ENCODE data around the gene ANO7. TPM values are rescaled to one million over a fixed set of nuclear protein-coding genes. Genes with fewer than 3 reads are reported as not detected.
A peak's percentile ranks its signal among the peaks of the same experiment; 100 is the strongest.

Gene ANO7
- total RNA-seq, 3 donors from 2014 or later (not counting 1 experiment from before 2014, with no cell fraction given), result 0.97 to 1.4 (median 1.1) TPM

- no peak for ATAC-seq
- no peaks in the 10 kb centered on the region for H3K27me3 Mint-ChIP-seq (ENCODE audit: low read depth in 2 of 2)
These were observed 53.2 kb downstream of the ANO7 start for GRCh38 chr2:241241669-241242068.

GRCh38 chr2:241242306-241242705 lies 53.8 kb downstream of the ANO7 start:
- no peak for DNase-seq
- Mint-ChIP-seq H3K4me1 (peaks cover 0 to 6% of the 10 kb centered on the region in 2 donors), H3K4me3 (no peak overlapping the region), H3K36me3 (peaks cover 41% of the 10 kb centered on the region), H3K9me3 (no peaks in the 10 kb centered on the region), H3K27me3 (ENCODE audit: low read depth in 2 of 2) (no peaks in the 10 kb centered on the region), H3K27ac (peak overlapping the region; percentile 23 to 24)
- intact Hi-C loops (cut with micrococcal nuclease), result no loop called here
- Histone ChIP-seq H3K4me1 (ENCODE audit: control insufficient read depth, insufficient read depth, low read length) (no peaks in the 10 kb centered on the region), H3K36me3 (ENCODE audit: control insufficient read depth, insufficient read depth, low read length) (peaks cover 88% of the 10 kb centered on the region), H3K9me3 (ENCODE audit: control insufficient read depth, insufficient read depth, low read length) (no peaks in the 10 kb centered on the region), H3K4me3 (ENCODE audit: low read length) (no peak overlapping the region), H3K27ac (ENCODE audit: low read length) (no peak overlapping the region), H3K27me3 (ENCODE audit: control insufficient read depth, insufficient read depth, low read length) (no peaks in the 10 kb centered on the region)
- no peak for TF ChIP-seq CTCF (IDR thresholded peaks at IDR 0.05)
- 90% methylated on average over 14 of the region's 14 CpGs for WGBS (ENCODE audit: insufficient coverage)
- ATAC-seq, result no peak

More at GRCh38 chr2:241241669-241242068, 53.2 kb downstream of the ANO7 start:
- peak overlapping the region; percentile 24 to 38 for H3K27ac Mint-ChIP-seq
- Histone ChIP-seq H3K36me3 (ENCODE audit: control insufficient read depth, insufficient read depth, low read length) (peaks cover 88% of the 10 kb centered on the region), H3K27me3 (ENCODE audit: control insufficient read depth, insufficient read depth, low read length) (no peaks in the 10 kb centered on the region), H3K4me1 (ENCODE audit: control insufficient read depth, insufficient read depth, low read length) (no peaks in the 10 kb centered on the region), H3K4me3 (ENCODE audit: low read length) (no peak overlapping the region), H3K27ac (ENCODE audit: low read length) (no peak overlapping the region), H3K9me3 (ENCODE audit: control insufficient read depth, insufficient read depth, low read length) (no peaks in the 10 kb centered on the region)
- no peak for TF ChIP-seq CTCF (IDR thresholded peaks at IDR 0.05)
- DNase-seq, result no peak
- H3K36me3 Mint-ChIP-seq, result peaks cover 46% of the 10 kb centered on the region
- H3K4me3 Mint-ChIP-seq, result no peak overlapping the region
- intact Hi-C loops (cut with micrococcal nuclease), result no loop called here
- no peaks in the 10 kb centered on the region for H3K9me3 Mint-ChIP-seq
- 93% methylated on average over 4 of the region's 4 CpGs for WGBS (ENCODE audit: insufficient coverage)
- H3K4me1 Mint-ChIP-seq, result peaks cover 0 to 6% of the 10 kb centered on the region in 2 donors

- no peak overlapping the region for H3K4me3 Mint-ChIP-seq
These were observed 55.9 kb downstream of the ANO7 start for GRCh38 chr2:241244368-241244767.

More at GRCh38 chr2:241244368-241244767, 55.9 kb downstream of the ANO7 start:
- intact Hi-C loops (cut with micrococcal nuclease), result no loop called here
- no peaks in the 10 kb centered on the region for H3K27me3 Mint-ChIP-seq (ENCODE audit: low read depth in 2 of 2)
- ATAC-seq (no peak), DNase-seq (no peak)
- 98% methylated on average over 4 of the region's 6 CpGs for WGBS (ENCODE audit: insufficient coverage)
- peaks cover 43% of the 10 kb centered on the region for H3K36me3 Mint-ChIP-seq
- Histone ChIP-seq H3K36me3 (ENCODE audit: control insufficient read depth, insufficient read depth, low read length) (peaks cover 88% of the 10 kb centered on the region), H3K27me3 (ENCODE audit: control insufficient read depth, insufficient read depth, low read length) (no peaks in the 10 kb centered on the region), H3K9me3 (ENCODE audit: control insufficient read depth, insufficient read depth, low read length) (no peaks in the 10 kb centered on the region), H3K4me3 (ENCODE audit: low read length) (no peak overlapping the region), H3K4me1 (ENCODE audit: control insufficient read depth, insufficient read depth, low read length) (no peaks in the 10 kb centered on the region), H3K27ac (ENCODE audit: low read length) (no peak overlapping the region)
- no peaks in the 10 kb centered on the region for H3K9me3 Mint-ChIP-seq
- H3K4me1 Mint-ChIP-seq, result peaks cover 0 to 6% of the 10 kb centered on the region in 2 donors
- peak overlapping the region; percentile 61 to 73 for H3K27ac Mint-ChIP-seq
- no peak for TF ChIP-seq CTCF (IDR thresholded peaks at IDR 0.05)
